GM08714 (cell line): ENCODE measurements around the gene SLC25A24.
"Not testable (repeated sequence)": the region's sequence is repeated elsewhere in the genome, so short reads cannot be mapped to it uniquely, and the experiment has no call there.

Experiments
- H3K4me3 ChIP-seq: fragments of 200-500 bp; sonication (Bioruptor generic); 2 replicates; pipeline ENCODE4 v1.5.1; 2014; ENCODE audit warnings: mild to moderate bottlenecking, low read length, inconsistent platforms
- ZNF274 ChIP-seq: IDR thresholded peaks from 2 replicates; pipeline ENCODE4 v1.6.1; 2012; ENCODE audit warnings: mild to moderate bottlenecking, low read depth, low read length

Gene SLC25A24

DNA sequence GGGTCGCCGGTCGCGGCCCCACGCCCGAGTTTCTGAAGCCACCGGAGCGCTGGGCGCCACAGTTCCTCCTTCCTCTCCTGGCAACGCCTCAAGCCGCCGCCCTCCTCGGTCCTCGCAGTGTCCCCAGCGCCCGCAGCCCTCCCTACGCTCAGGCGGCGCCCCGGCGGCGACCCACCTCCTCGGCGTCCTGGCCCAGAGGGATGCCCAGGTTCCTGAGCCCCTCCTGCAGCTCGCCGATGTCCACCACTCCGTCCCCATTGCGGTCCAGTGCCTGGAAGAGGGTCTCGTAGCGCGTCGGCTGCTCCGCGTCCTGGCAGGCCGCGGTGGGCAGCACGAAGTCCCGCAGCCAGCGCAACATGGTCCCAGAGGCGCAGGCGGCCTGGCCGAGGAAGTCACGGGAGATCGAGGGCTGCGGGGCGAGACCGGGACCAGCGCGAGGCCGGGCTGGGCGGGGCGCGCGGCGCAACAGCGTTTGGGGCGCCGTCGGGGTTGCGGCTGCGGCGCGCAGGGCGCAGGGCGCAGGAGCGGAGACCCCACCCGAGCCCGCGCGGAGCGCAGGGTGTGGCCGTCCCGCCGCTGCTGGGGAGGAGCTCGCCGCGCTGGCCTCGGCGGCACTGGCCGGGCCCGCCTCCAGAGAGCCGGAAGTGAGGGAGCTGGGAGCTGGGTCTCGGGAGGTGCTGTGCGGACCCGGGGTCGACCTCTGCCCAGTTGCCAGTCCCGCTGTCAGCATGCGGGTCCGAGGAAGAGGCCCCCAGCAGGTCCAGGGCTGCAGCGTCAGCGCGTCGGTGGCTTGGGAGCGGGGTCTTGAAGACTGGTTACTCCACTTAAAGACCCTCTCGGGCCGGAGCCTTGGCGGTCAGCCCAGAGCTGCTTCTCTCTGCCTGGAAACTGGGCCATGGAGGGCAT lies at the start of gene SLC25A24:
SLC25A24 (minus strand) TSS at position 563 of the 906 bp plus-strand sequence; CDS start at position 358, 205 bp downstream.
- H3K4me3 ChIP-seq, result peak within 1 kb of the TSS; percentile 66
- TF ChIP-seq ZNF274, result no peak

DNA sequence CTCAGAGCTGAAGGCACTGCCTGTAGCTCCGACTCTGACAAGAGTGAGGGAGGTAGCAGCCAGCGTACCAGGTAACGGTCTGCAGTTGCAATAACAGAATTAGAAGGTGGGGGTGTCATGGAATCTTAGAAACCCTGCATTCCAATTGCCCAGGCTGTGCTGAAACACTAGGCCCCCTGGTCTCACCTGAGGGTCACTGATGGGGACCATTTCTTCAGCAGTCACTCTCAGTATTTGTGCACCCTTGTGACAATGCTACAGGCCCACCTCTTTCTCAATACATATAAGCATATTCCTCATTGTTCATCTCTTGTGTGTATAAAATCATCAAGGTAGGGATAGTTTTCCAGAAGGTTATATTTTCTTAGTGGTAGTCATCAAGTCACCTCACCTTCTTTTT lies 43.8 kb upstream of the SLC25A24 start, which contains the start of gene NBPF4:
NBPF4 (minus strand) TSS at position 101 of the 400 bp plus-strand sequence. CDS start 315 bp downstream, outside the sequence.
- H3K4me3 ChIP-seq, result not testable (repeated sequence)

DNA sequence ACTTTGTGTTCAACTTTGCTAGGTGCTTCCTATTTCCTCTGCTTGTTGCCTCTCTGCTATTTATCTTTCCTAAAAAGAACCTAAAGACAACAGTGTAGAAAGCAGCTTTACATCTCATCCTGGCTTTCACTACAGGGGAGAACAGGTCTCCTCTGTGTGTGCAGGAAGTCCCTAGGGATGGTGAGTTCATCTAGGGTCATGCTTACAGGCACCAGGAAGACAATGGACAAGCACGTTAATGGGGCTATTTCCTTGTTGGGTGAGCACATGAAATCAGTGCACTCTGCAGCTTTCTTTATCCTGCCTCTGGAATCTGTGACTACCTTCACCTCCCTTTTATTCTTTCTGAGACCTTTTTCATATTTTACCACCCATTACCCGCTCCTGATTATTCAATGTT lies 39.3 kb upstream of the SLC25A24 start:
- H3K4me3 ChIP-seq, result not testable (repeated sequence)

DNA sequence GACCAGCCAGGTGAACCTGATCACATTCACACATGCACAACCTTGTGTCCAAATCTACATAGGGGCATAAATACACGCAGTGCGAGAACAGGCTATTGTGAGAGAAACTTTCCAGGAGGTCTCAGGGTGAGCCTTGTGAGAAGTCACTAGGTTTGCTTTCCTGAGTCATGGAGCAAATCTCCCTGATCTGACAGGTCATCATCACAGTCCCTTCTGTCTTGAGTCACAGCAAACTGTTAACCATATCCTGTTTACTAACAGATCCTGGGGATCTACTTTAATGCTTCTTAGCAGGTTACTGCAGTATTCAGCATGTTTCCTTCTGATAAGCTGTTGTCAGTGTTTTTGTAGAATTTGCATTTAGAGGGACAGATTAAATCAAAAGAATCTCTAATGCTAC lies 35.2 kb upstream of the SLC25A24 start:
- not testable (repeated sequence) for H3K4me3 ChIP-seq

DNA sequence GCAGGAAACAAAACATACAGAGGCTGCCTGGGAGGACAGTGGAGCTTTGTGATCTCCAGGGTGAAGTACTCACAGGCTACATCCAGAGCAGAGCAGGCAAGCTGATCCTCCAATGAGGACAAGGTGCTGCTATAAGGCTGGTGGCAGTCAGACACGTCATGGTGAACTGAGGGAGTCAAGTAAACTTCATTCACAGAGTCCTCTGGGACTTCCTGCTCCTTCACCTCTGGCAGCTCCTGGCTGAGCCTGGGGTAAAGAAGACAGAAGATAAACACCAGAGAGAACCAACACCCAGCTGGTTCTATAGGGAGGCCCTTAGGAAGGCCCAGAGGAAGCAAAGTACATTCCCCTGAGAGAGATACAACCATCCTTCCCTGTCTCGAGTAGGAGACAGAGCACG lies 32.0 kb upstream of the SLC25A24 start:
- not testable (repeated sequence) for H3K4me3 ChIP-seq

DNA sequence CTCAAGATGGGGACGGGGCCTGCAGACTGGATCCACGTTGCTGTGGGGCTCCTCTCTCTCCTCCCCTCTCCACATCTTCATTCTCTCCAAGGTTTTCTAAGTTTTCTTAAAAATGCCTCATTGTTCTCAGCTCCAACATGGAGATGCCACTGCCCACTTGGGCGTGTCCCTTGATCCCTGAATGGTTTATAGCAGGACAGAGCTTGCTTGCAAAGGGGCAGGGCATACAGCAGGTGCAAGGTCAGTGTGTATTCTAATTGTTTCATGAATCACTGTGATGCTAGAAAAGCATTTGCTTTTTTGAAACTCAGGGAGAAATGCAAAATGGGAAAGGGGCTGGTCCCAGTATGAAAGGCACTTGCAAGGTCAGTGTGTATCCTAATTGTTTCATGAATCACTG lies 29.8 kb upstream of the SLC25A24 start:
- not testable (repeated sequence) for H3K4me3 ChIP-seq

DNA sequence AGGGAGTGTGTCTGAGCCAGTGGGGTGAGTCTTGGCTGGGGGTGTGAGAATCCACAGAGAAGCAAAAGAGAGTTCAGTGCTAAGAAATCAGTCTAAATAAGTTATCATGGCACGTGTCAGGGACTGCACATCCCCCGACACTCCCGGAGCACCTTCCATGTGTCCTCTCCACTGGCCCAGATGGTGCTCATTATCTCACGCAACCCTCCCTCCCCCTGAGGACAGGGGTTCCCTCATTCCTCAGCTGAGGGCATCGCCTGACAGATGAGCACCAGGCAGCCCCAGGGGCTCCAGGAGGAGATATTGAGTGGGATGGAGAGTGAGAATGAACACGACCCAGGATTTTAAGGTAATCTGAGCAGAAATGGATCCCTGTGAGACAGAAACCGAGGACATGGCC lies 27.6 kb upstream of the SLC25A24 start:
- not testable (repeated sequence) for H3K4me3 ChIP-seq

DNA sequence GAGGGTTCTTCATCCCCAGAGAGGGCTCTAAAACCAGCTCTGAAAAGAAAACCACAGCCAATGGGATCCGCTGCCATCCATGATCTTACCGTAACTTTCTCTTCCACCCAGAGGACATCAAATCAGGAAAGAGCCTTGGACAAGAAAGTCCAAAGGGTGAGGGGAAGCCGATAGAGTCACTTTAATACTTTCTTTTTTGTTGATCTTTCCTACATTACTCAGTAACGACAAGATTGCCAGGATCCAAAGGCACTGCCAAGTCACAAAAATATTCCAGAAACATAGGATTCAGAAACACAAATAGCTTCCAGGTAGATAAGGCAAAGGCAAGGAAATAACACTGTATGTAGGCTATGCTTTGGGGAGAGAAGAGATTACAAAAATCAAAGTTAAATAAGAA lies 26.7 kb upstream of the SLC25A24 start:
- H3K4me3 ChIP-seq, result not testable (repeated sequence)

DNA sequence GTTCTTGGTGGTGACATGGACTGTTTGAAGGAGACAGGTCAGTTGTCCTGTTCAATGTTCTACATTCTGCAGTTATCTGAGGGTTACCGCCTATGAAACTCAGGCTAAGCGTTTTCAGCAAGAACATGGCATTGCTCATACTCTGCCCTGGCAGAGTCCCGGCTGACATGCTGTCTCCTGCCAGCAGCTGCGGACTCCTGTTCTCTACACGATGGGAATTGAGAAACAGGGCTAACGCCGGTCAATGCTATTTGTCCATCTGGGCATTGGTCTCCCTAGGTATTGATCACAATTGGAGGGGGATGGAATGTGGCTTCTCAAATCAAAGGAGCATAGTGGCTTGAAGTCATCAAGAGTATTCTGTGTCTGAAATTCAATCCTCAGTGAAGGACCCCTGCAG lies 23.1 kb upstream of the SLC25A24 start:
- not testable (repeated sequence) for H3K4me3 ChIP-seq

DNA sequence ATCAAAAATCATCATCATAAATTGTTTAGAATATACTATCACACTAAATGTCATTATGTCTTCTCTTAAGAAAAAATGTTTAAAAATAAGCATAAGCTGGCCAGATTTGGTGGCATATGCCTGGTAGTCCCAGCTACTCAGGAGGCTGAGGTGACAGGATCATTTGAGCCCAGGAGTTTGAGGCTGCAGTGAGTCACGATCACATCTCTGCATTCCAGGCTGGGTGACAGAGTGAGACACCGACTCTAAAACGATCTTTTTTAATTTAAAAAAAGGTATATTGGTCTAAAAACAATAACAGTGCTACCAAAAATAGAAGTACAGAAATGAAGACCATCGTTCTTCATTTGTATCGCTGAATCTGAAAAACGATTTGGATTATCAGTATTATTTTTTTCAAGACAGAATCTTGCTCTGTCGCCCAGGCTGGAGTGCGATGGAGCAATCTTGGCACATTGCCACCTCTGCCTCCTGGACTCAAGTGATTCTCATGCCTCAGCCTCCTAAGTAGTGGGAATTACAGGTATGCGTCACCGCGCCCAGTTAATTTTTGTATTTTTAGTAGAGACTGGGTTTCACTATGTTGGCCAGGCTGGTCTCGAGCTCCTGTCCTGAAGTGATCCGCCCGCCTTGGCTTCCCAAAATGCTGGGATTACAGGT lies 17.5 kb upstream of the SLC25A24 start:
- H3K4me3 ChIP-seq, result not testable (repeated sequence)

DNA sequence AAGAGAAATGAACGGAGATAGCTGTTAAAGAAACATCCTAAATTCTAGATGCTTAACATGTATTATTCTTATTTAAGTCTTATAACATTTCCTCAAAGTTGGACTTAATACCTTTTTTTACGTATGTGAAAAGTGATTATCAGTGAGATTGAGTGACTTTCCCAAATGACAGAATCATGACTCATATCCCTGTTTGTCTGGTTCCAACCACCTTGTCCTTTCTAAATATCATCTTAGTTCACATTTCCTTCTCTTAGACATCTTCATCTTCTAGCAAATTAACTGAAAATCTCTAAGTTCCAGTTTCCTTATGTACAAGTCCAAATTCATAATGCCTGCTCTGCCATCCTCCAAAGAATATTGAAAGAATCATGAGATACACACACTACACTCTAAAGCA lies 16.9 kb upstream of the SLC25A24 start:
- H3K4me3 ChIP-seq, result not testable (repeated sequence)

DNA sequence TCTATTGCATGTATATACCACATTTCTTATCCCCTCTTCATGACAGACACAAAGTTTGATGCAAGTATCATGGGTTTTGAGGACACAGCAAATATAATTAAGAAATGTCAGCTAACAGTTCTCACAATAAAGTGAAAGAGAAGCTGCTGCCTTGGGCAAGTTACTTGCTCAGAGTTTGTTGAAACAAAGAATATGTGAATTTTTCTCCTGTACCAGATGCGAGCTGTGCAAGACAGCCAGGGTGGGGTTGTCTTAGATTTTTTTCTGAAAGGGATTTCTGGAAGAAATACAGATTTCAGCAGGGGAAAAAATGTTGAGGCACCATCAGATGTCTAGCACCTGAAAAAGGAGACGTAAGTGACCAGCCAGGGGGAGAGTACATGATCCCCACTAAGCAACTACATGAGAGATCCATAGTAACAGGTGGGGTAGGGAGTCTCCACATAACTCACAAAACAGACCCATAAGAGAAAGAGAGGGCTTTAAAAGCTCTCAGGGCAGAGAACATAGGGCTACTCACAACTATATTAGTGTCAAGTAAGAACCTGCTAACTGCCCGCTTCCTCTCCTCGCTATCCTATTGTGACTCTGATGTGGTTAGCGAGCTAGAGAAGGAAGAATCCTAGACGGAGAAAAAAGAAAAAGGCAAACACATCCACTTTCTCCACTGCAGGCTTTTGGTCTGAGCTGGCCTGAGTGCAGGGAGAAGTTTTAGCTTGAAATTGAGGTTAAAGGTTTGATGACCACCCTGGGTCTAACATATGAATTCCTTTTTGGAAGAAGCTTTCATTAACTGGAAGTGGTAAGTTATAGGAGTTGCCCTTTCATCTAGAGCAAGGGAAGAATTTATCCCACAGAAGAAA lies 16.1 kb upstream of the SLC25A24 start:
- not testable (repeated sequence) for H3K4me3 ChIP-seq

DNA sequence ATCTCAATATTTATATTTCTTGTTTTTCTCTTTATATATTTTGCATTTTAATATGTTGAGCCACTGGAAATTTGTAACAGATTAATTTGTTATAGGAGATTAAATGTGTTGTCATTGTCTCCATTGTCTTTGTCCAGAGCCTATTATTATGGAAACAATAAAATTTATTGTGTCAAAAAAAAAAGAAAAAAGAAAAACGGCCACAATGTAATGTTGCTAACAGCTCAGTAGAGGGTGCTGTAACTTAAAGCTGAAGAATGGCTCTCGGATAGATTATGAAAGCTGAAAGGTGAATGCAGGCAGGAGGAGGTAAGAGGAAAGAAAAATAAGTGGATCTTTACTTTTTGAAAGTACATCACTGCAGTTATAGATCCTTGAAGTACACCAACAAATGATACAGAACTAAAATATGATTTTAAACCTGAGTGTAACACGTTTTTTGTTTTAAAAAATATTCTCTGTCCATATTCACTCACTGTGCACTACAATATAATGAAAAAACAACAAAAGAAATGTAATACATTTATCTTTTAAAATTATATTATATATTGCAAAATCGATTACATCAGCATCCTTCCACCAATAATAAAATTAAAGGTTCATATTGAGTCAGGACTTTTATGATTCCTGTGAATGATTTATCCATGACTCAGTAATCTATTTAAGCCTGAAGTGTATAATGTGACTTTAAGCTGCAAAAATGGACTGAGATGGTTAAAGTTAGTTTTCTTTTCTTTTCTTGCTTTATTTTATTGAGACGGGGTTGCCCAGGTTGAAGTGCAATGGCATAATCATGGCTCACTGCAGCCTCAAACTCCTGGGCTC lies 14.7 kb upstream of the SLC25A24 start:
- H3K4me3 ChIP-seq, result not testable (repeated sequence)

DNA sequence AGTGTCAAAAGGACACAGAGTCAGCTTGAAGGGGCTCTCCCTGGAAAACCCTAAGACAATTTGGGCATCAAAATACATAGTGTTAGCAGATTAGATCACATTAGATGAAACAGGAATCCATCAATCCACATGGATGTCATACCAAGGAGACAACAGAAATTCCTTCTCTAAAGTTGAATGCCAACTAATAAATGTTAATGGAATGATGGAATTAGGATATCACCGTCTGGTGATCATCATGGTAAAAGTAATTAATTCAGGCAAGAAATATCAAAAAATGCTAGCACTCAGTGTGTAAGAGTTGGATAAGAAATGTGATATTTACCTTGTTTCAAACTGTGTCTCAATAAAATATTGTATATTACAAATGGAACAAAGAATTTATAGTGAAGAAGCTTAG lies 10.9 kb upstream of the SLC25A24 start:
- TF ChIP-seq ZNF274, result no peak
- H3K4me3 ChIP-seq, result no peak overlapping the region
